ENCODE measurements around the gene DMAC2L.

The DMAC2L gene

GRCh38 chr14:50288146-50288545 lies 24.0 kb upstream of the DMAC2L start:
- TF ChIP-seq, protein P1, sequence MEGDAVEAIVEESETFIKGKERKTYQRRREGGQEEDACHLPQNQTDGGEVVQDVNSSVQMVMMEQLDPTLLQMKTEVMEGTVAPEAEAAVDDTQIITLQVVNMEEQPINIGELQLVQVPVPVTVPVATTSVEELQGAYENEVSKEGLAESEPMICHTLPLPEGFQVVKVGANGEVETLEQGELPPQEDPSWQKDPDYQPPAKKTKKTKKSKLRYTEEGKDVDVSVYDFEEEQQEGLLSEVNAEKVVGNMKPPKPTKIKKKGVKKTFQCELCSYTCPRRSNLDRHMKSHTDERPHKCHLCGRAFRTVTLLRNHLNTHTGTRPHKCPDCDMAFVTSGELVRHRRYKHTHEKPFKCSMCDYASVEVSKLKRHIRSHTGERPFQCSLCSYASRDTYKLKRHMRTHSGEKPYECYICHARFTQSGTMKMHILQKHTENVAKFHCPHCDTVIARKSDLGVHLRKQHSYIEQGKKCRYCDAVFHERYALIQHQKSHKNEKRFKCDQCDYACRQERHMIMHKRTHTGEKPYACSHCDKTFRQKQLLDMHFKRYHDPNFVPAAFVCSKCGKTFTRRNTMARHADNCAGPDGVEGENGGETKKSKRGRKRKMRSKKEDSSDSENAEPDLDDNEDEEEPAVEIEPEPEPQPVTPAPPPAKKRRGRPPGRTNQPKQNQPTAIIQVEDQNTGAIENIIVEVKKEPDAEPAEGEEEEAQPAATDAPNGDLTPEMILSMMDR (IDR thresholded peaks at IDR 0.05; ENCODE audit: borderline replicate concordance, insufficient read depth, low read depth, low read length), result no peak
- H3K4me3 ChIP-seq (ENCODE audit: low read depth, low read length), result no peak overlapping the region

DNA sequence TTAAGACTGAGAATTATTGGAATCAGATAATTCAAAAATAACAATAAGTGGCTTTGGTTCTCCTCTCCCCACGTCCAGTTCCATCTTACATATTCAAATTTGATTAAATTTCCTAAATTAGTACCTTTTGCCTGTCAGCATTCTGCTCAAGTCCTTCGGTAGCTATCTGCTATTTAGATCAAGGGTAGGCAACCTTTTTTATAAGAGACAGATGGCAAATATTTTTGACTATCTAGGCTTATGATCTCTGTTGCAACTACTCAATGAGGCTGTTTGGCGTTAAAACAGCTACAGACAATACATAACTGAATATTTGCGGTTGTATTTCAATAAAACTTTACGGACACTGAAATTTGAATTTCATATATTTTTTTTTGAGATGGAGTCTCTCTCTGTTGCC lies 21.8 kb upstream of the DMAC2L start:
- TF ChIP-seq, protein P1 (IDR thresholded peaks at IDR 0.05; ENCODE audit: borderline replicate concordance, insufficient read depth, low read depth, low read length), result no peak
- no peak overlapping the region for H3K4me3 ChIP-seq (ENCODE audit: low read depth, low read length)

DNA sequence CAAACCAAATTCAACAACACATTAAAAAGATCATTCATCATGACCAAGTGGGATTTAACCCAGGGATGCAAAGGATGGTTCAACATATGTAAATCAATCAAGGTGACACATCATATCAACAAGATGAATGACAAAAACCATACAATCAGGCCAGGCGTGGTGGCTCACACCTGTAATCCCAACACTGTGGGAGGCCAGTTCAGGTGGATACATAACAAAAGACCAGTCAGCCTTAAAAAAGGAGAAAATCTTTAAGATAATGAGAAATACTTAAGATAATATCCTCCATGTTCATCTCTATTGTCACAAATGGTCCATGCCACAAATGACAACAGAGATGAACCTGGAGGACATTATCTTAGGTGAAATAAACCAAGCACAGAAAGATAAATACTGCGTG lies 12.5 kb upstream of the DMAC2L start:
- TF ChIP-seq, protein P1 (IDR thresholded peaks at IDR 0.05; ENCODE audit: borderline replicate concordance, insufficient read depth, low read depth, low read length), result no peak
- no peak overlapping the region for H3K4me3 ChIP-seq (ENCODE audit: low read depth, low read length)

- TF ChIP-seq, protein P1 (IDR thresholded peaks at IDR 0.05; ENCODE audit: borderline replicate concordance, insufficient read depth, low read depth, low read length), result no peak
- H3K4me3 ChIP-seq (ENCODE audit: low read depth, low read length), result no peak overlapping the region
These were observed 10.2 kb upstream of the DMAC2L start for GRCh38 chr14:50301914-50302313.

DNA sequence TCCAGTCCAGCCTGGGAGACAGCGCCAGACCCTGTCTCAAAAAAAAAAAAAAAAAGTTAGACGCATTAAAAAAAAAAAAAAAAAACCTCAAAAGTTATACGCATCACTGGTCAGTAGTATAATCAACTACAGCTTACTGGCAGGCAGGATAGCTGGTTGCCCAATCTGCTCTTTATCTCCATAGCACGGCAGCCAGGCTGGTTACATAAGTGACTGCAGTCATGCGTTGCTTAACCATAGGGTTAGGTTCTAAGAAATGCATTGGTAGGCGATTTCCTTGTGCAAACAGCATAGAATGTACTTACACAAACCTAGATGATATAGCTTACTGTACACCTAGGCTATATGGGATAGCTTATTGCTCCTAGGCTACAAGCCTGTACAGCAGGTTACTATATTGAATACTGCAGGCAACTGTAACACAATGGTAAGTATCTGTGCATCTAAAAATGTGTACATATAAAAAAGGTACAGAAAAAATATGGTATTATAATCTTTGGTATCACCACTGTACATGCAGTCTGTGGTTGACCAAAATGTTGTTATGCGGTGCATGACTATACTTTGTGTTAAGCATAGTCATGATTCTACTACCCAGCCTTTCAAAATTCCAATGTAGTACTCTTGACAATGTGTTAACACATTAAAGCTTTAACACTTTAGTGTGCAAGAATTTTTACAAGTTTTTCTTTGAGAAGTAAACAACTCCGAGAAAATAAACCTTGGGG lies 8.2 kb upstream of the DMAC2L start:
- TF ChIP-seq, protein P1 (IDR thresholded peaks at IDR 0.05; ENCODE audit: borderline replicate concordance, insufficient read depth, low read depth, low read length), result no peak

DNA sequence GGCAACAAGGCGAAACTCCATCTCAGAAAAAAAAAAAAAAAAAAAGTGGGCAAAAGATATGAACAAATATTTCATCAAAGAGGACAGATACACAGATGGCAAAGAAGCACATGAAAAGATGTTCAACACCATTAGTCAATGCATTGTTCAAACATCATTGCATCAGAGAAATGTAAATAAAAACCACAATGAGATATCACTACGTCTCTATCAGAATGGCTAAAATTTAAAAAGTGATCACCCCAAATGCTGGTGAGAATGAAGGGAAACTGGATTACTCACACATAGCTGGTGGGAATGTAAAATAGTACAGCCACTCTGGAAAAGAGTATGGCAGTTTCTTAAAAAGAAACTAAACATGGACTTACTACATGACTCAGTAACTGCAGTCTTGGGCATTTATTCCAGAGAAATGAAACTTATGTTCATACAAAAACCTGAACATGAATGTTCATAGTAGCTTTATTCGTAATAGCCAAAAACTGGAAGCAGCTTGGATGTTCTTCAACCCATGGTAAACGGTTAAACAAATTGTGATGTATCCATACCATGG lies 3.7 kb upstream of the DMAC2L start:
- H3K4me3 ChIP-seq (ENCODE audit: low read depth, low read length), result no peak overlapping the region
- TF ChIP-seq, protein P1 (IDR thresholded peaks at IDR 0.05; ENCODE audit: borderline replicate concordance, insufficient read depth, low read depth, low read length), result no peak

More for the DNA sequence above, 8.2 kb upstream of the DMAC2L start:
- H3K4me3 ChIP-seq (ENCODE audit: low read depth, low read length), result no peak overlapping the region

DNA sequence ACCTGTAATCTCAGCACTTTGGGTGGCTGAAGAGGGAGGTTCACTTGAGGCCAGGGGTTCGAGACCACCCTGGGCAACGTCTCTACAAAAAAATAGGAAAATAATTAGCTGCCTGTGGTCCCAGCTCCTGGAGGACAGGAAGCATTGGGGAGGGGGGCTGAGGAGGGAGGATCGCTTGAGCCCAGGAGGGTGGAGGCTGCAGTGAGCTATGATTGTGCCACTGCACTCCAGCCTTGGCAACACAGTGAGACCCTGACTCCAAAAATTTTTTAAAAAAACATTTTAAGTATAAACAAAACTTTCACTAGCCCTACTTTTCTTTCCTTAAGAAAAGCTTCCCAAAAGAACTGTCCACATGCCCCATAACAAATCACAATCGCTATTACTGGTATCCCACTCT lies 1.7 kb upstream of the DMAC2L start:
- TF ChIP-seq, protein P1 (IDR thresholded peaks at IDR 0.05; ENCODE audit: borderline replicate concordance, insufficient read depth, low read depth, low read length), result no peak
- H3K4me3 ChIP-seq (ENCODE audit: low read depth, low read length), result no peak overlapping the region

Data from GM12875 (cell line).